Frontal cortex (tissue), 4 donors: ENCODE measurements around the gene TAF5L. TPM values are rescaled to one million over a fixed set of nuclear protein-coding genes. Genes with fewer than 3 reads are reported as not detected.

Experiments used
- DNase-seq, 2 donors: peaks; one replicate each; pipeline ENCODE4 v3.0.0; 2012; ENCODE audit warnings: low spot score in 2 of 2
- FAIRE-seq: peaks from 2 replicates; lab custom pipeline; 2012; peaks lifted over from hg19 to GRCh38; lab: Jason Lieb, UNC
- total RNA-seq: library from RNA; depleted of rRNA; stranded (reverse); fragments of >200 nt; gene quantifications from one replicate; pipeline ENCODE4 v1.2.3, GENCODE V29; 2014
- donor health status: control.
- donor health status: control.
- donor health status: control.

Gene TAF5L
- 32.2 TPM for total RNA-seq

DNA sequence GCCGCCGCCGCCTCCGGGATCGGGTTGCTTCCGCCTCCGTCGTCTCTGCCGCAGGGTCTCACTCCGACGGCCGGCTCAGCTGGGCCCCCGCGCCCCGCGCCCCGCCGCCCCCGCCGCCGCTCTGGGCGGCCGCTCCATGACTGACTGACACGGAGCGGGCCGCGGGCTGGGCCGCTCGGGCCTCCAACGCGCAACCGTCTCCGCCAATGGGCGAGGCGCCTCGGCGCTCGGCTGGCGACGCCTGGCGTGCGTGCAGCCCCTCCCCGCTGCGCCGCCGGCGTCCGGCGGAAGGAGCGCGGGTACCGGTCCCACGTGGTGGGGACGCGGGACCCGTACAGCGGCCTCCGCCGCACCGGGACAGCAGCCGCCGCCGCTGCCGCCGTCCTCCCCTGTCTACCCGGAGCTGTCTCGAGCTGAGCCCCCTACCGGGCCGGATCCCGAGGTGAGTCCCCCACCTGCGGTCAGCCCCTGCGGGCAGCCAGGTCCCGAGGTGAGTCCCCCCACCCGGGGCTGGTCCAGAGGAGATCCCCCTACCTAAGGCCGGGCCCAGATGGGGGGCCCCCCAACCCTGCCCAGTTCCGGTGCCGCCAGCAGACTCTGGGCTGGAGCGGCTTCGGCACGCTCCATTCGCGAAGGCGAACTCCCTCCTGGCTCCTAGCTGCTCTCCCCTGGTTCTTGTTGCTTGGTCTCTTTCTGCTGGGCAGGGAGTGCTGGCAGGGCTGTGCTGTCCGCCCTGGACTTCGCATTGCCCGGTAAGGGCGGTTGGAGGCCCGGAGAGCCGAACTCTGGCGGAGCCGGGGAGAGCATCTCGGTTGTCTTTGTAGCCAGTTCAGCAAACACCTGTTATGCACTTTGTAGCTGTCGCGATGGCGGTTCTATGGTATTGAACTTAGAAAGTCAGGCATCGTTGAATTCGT lies at the start of gene TAF5L, which contains the start of gene URB2:
Gene TAF5L, minus strand, starts transcription at position 208 of the 917 bp plus-strand sequence. CDS start 11,640 bp downstream, outside the sequence.
Gene URB2, plus strand, starts transcription at position 333 of the 917 bp plus-strand sequence. CDS start 1,387 bp downstream, outside the sequence.
- FAIRE-seq (no peak), DNase-seq (peak; percentile 96 to 98)

DNA sequence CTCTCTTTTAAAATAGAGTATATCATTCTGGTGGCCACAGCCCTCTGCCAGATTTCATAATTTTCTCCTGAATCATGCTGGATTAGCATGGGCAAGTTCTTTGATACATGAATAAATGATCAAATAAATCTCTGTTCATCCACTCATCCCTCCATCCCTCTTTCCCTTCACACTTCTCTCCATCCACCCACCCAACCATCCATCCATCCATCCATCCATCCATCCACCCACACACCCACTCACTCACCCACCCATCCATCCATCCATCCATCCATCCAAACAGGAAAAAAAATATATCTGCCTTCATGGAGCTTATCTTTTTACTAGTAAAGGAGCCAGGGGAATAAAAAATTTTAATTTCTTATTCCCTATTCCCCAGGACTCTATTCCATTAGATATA lies 49.5 kb upstream of the TAF5L start:
- no peak for DNase-seq
- no peak for FAIRE-seq

DNA sequence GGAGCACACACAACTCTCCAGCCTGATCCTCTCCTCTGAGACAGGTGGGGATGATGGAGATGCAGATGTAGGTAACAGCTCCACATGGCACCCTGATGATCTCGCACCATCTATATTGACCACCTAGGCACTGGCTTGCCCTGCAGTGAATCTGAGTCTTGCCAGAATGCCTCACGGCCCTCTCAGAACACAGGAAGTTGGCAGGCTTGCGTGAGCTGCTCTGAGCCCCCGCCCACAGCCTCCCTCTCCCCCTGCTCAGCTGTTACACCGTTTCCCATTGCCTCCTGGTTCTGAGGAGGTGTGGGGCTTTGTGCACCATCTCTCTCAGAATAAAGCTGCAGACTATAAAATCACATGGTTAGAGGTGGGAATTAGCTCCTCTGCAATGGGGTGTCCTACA lies 48.1 kb upstream of the TAF5L start:
- no peak for FAIRE-seq

DNA sequence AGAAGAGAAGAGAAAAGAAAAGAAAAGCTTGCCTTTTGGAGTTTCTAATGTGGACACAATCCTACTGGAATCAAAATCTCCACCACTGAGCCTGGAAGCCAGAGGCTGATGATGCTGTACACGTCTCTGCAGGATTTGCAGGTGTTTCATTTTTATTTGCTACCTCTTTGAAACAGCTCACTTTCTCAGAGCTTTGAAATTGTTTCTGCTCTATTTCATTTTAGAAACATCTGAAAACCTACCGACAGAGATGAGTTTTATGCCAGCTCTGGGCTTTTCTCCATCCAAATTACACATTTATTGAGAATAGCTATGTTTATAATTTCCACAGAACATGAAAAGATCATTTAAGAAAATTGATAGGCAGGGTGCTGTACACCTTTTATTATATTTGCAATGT lies 46.3 kb upstream of the TAF5L start:
- DNase-seq (no peak), FAIRE-seq (no peak)

More for the DNA sequence above, 48.1 kb upstream of the TAF5L start:
- DNase-seq, result no peak

DNA sequence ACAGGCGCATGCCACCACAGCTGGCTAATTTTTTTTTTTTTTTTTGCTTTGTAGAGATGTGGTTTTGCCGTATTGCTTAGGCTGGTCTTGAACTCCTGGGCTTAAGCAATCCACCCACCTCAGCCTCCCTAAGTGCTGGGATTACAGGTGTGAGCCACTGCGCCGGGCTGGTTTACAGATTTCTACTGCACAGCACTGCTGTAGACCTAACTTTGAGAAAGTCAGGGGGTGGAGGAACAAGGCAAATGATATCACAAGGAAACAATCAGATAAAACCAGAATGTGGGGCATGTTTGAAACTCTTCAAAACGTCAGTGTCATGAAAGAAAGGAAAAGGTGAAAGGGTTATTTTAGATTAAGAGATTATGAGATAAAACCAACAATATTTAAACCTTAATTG lies 45.4 kb upstream of the TAF5L start:
- FAIRE-seq, result no peak
- DNase-seq, result no peak

DNA sequence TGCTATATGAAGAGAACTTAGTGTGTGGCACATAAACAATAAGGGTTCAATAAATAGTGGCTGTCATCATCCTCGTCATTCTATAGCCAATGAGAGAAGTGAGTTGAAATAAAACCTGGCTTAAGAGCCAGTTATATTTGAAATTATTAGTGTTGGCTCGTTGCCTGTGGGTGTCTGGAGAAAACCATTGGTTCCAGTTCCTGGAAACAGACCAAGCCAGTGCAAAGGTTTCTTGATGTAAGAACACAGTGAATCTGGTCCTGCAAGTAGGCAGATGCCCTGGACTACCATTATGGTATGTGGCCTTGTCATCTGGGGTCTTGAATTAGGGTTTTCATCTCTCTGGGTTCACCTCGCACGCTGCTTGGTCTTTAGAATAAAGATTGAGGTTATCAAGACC lies 43.4 kb upstream of the TAF5L start:
- DNase-seq (no peak), FAIRE-seq (no peak)

DNA sequence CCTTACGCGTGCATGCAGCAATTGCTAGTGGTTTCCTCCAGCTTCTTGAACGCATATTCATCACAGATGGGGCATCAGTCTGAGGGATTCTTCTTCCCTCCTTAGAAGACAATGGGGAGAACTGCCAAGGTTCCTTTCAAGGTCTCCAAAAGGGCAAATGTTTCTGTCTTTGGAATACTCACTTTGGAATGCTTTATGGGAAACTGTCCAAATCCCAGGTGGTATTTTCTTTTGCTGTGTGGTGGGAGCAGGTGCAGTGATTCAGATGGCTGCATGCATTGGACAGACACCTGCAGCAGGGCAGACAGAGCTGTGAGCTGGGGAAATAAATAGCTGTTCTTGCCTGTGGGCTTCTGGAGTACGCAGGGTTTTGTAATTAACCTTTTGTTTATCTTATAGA lies 40.7 kb upstream of the TAF5L start:
- FAIRE-seq, result no peak
- no peak for DNase-seq

DNA sequence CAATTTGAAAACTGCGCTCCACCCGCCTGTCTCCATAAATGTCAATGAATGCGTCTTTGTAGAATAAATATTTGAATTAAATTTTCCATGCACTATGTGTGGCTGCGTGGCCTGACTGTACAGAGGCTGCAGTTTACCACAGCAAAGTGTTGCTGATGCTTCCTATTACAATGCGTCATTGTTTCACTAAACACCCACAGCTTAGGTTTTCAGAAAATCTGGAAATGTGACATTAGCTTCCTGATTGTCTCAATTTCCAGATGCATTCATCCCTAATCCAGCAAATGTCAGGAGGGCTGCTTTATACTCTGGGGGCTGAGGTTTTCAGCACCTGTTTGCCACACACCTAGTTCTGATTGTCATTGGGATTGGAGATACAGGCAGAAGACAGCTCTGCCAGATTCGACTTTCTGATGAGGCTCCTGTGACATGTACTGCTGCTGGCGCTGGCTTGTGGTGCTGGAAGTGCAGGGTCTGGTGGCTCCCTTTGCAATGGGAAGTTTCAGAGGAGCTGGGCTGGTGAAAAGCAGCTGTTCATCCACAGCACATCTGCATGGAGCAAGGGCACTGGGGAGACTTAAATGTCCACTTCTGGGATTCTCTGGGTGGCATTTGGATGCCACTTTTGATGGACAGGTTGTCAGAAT lies 40.1 kb upstream of the TAF5L start:
- FAIRE-seq (no peak), DNase-seq (no peak)

DNA sequence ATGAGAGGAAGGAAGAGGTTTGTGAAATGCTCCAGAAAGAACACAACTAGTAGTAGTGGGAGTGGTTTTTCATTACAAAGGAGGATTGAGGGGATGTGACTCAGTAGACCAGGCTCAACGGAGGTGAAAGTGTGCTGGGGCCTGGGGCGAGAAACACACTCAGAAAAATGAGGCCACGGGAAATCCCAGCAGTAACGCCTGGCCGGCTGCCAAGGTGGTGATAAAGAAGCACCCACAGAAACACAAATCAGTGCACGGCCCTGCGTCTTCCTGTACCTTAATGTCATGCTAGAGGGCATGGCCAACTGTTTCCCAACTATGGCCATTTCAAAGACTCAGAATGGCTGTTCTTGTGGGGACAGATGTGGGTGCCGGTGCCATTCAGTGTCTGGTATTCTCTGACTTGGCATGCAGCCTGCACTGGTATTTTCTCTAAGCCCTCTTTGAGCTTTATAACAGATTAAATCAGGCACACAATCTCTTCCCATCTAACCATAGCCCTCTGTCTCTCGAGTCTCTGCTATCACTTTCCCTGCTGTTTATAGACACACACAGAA lies 38.3 kb upstream of the TAF5L start:
- DNase-seq, result no peak
- no peak for FAIRE-seq

DNA sequence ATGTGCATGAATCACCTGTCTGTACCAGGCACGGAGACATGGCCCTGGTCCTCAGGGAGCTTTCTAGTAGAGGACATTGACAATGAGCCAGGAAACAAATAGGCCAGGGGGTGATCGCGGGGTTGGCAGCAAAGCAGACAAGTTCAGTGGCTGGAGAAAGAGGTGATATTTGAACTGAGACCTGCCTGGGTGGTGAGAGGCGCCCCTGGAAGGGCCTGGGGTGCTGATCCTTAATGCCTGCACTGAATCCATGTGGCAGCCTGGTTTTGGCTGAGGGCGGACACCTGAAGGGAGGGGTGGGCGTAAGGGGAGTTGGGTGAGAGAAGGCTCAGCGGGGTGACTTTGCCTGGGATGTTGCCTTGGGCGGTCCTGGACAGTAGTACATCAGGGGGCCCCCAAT lies 36.0 kb upstream of the TAF5L start:
- no peak for DNase-seq
- no peak for FAIRE-seq

DNA sequence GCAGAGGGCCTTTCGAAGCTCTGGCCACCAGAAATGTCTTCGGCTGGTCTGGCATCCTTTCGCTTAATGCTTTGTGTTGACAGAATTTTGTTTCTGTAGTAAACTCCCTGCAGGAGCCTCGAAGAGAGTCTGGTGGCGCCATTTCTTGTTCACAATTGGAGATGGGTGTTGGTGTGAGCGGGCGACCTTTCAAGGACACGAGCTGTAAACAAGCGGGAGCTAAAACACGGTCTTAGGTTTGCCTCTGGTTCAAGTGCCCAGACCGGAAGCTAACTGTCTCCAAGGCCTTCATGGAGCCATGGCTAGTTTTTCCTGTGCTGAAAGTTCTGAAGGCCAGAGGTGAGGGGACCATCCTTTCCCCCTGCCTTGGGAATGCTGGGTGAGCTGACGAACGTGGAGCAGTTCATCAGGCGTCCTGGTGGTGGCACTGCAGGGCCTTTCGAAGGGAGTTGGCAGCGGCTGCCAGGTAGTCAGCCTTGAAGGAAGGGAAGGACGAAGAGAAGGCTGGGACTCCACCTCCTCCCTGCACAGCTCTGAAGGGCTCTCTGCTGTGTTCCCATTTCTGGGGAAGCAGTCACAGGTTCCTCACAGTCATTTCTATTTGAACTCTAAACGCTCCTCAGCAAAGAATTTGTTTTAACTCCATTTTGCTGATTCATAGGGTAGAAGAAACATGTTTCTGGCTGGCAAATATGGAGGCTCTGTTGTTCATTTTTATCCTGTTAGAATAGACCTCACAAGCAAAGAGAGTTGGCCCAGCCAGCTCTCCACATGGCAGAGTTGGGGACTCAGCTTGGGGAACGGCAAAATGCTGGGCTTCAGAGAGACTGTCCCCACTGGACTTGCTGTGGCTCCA lies 35.3 kb upstream of the TAF5L start:
- no peak for FAIRE-seq
- DNase-seq, result peak; percentile 67 to 87

DNA sequence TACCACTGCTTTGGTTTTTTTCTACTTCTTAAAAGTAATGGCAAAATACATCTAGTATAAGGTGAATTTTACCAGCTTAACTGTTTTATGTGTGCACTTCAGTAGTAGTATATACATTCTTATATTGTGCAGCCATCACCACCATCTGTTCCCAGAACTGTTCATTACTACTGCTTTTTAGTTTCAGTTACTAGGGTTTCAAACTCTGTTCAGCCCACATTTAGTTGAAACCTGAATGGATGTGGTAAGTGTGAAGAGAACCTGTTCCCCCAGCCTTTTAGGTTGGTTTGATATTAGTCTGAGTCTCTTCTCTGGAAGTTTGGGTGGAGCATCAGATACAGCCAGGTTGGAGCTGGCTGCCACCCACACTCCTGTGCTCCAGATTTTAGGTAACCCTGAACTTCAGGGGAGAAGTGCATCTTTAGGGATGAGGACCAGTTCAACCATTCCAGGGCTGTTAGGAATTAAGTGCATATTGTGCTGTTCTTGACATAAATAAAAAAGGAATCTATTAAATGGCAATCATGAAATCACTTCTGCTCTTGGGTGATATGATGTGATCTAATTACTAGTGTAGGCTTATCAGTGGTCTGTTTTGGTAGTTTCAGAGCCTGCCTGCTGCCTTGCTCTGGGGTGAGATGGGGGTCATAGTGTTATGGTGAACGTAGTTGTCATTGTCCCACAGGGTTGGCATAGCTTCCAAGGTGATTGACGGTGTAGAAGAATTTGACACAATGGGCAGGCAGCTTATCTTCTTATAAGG lies 32.3 kb upstream of the TAF5L start:
- no peak for DNase-seq
- no peak for FAIRE-seq

DNA sequence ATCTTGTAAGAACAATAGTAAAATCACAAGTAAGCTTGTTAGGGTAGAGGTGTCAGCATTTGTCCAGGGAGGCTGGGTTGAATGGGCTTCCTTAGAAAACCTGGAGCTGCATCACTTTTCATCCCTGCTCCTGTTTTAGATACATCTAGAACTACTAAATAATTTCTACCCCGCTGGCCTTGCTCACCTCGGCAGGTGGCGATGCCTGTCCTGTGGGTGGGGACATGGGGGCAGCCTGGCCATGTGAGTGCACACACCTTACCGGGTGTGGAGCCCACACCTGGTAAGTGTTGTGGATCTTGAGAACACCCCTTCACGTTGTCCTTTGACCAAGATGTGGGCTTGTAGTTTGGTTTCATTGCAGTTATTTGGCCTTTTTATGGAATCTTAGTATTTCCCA lies 29.9 kb upstream of the TAF5L start:
- FAIRE-seq, result no peak
- DNase-seq, result no peak

DNA sequence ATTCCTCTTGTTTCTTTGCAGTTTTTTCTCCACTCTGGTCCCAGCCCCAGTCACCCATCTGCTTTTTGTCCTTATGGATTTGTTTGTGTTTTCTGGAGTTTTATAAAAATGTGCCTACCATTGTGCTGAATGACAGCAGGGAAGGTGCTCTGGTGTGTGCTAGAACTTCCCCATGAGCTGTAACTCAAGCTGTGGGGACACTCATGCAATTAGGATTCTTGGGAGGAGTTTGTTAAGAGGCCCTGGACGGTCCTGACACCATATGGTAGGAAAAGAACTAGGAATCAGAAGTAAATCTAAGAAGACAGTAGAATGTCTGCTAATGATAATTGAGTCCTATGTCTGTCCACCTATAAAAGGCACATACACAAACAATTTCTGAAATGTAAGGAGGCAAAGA lies 27.5 kb upstream of the TAF5L start:
- FAIRE-seq (no peak), DNase-seq (no peak)

DNA sequence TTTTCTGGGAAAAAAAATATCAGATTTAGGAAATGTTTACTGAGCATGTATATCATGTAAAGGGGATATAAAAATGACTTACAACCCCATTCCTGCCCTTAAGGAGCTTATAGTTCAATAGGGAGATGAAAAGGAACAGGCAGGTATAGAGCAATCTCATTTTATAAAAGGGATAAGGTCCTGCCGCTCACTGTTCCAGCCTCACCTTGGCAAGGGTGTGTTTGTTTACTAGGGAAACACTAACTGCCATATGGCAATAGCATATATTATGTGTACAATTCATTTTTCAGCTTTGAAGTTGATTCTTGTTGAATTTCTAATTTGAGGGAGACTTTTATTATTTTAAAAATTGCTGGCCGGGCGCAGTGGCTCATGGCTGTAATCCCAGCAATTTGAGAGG lies 25.6 kb upstream of the TAF5L start:
- DNase-seq, result no peak
- FAIRE-seq, result no peak

DNA sequence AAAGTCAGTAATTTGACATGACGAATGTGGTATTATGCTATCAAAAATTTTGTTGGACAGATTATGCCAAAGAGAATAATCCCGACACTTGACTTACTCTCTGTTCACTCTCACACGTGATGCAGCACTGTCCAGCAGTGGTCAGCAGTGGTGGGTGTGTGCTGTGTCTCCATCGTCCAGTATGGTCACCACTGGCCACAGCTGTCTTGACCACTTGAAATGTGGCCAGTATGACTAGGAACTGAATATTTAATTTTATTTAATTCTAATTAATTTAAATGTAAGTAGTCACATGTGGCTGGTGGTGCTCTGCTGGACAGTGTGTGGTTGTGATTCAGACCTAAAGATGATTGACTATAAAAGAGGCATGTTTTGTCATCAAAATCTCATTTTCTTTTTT lies 24.1 kb upstream of the TAF5L start:
- DNase-seq (no peak), FAIRE-seq (no peak)

DNA sequence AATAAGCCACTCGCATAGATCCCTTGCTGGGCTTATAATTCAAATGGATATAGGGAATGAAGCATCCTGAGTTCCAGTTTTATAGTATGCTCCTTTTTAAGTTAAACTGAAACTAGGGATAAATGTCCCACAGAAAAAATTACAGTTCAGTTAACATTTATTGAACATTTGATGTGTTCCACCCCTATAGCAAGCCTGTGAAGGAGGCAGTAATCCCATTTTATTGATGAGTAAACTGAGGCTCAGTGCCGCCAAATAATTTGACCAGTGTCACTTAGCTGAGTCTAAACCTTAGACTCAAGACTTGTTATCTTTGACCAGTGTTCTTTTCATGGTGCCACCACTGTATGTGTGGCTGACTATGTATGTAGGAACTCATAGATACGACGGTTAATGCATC lies 22.5 kb upstream of the TAF5L start:
- FAIRE-seq (no peak), DNase-seq (no peak)

DNA sequence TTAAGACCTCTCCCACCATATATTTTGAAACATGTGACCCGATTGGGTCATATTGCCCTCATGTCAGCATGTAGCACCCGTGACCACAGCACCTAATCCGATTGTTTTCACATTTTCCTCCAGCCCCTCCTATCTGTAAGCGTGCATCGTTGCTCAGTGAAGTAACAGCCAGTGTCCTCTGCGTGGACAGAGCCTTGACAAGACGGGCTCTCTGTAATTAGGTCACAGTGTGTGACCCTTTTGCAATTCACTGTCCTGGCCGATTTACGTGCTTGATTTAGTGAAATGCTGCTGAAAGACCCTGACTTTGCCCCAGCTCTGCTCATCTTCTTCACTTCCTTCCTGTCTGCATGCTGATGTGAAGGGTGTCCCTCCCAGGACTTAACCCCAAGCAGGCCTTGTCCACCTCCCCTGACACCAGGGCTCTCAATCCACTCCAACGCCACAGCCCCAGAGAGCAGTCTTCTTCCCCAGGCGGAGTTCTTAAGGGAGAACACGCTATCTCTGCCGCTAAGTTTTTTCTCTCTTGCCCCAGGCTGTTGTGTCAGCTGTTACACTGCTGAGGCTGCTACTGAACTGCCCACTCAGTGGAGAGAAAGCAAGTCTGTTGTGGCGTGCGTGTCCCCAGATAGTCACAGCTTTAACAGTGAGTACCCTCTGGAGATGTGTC lies 19.5 kb upstream of the TAF5L start:
- DNase-seq, result no peak

More for the DNA sequence above, 19.5 kb upstream of the TAF5L start:
- FAIRE-seq, result no peak
